ENCODE measurements around the gene MRPL46.

GRCh38 chr15:88487178-88487795 lies 20.1 kb upstream of the MRPL46 start:
- TF ChIP-seq, protein P1, sequence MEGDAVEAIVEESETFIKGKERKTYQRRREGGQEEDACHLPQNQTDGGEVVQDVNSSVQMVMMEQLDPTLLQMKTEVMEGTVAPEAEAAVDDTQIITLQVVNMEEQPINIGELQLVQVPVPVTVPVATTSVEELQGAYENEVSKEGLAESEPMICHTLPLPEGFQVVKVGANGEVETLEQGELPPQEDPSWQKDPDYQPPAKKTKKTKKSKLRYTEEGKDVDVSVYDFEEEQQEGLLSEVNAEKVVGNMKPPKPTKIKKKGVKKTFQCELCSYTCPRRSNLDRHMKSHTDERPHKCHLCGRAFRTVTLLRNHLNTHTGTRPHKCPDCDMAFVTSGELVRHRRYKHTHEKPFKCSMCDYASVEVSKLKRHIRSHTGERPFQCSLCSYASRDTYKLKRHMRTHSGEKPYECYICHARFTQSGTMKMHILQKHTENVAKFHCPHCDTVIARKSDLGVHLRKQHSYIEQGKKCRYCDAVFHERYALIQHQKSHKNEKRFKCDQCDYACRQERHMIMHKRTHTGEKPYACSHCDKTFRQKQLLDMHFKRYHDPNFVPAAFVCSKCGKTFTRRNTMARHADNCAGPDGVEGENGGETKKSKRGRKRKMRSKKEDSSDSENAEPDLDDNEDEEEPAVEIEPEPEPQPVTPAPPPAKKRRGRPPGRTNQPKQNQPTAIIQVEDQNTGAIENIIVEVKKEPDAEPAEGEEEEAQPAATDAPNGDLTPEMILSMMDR (IDR thresholded peaks at IDR 0.05; ENCODE audit: insufficient read depth, low read length, poor library complexity, severe bottlenecking), result no peak
- no peak for TF ChIP-seq EZH2phosphoT487 (conservative IDR thresholded peaks at IDR 0.05; ENCODE audit: low read length)
